Suprapubic skin (tissue), 4 donors: Measurements from ENCODE around the gene KRTAP9-1.
"Not testable (repeated sequence)": the region's sequence is repeated elsewhere in the genome, so short reads cannot be mapped to it uniquely, and the experiment has no call there.

ENCODE experiments used
- EP300 ChIP-seq: sonication (generic); formaldehyde crosslinking; IDR thresholded peaks from one replicate; pipeline ENCODE4 v1.6.1; 2017; ENCODE audit warnings: antibody characterized with exemption
- POLR2A ChIP-seq, 2 donors: fragments of 450-650 bp; IDR thresholded peaks; one replicate each; pipeline ENCODE4 v1.6.1; 2017; ENCODE audit warnings: antibody characterized with exemption in 2 of 2, mild to moderate bottlenecking in 2 of 2, moderate library complexity in 2 of 2
- POLR2AphosphoS5 ChIP-seq, 3 donors: sonication (generic); formaldehyde crosslinking; IDR thresholded peaks; one replicate each; pipeline ENCODE4 v1.6.1; 2017; ENCODE audit warnings: antibody characterized with exemption in 3 of 3
- TF ChIP-seq, protein P1 (sequence below), 2 donors: fragments of 200-600 bp in 1 of 2; fragments of 450-650 bp in 1 of 2; sonication (generic) in 1 of 2; IDR thresholded peaks; one replicate each; pipeline ENCODE4 v1.5.1; 2016 to 2019; ENCODE audit warnings: antibody characterized with exemption in 2 of 2, mild to moderate bottlenecking in 1 of 2, moderate library complexity in 1 of 2

DNA sequence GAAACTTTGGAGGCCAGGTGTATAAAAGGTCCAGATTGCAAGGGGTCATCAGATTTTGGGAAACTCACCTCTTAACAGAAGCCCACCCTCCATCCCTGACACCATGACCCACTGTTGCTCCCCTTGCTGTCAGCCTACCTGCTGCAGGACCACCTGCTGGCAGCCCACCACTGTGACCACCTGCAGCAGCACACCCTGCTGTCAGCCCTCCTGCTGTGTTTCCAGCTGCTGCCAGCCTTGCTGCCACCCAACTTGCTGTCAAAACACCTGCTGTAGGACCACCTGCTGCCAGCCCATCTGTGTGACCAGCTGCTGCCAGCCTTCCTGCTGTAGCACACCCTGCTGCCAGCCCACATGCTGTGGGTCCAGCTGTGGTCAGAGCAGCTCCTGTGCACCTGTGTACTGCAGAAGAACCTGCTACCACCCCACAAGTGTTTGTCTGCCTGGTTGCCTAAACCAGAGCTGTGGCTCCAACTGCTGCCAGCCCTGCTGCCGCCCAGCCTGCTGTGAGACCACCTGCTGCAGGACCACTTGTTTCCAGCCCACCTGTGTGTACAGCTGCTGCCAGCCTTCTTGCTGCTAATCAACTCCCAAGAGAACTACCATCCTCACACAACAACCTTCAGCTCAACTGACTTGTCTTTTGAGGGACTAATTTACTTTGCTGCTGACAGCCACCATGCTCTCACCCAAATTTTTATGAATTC lies 42.9 kb downstream of the KRTAP9-1 start, which contains the start of gene KRTAP9-3:
- not testable (repeated sequence) for TF ChIP-seq POLR2A (IDR thresholded peaks at IDR 0.05); EP300; POLR2AphosphoS5 (IDR thresholded peaks at IDR 0.05)
- TF ChIP-seq, protein P1, sequence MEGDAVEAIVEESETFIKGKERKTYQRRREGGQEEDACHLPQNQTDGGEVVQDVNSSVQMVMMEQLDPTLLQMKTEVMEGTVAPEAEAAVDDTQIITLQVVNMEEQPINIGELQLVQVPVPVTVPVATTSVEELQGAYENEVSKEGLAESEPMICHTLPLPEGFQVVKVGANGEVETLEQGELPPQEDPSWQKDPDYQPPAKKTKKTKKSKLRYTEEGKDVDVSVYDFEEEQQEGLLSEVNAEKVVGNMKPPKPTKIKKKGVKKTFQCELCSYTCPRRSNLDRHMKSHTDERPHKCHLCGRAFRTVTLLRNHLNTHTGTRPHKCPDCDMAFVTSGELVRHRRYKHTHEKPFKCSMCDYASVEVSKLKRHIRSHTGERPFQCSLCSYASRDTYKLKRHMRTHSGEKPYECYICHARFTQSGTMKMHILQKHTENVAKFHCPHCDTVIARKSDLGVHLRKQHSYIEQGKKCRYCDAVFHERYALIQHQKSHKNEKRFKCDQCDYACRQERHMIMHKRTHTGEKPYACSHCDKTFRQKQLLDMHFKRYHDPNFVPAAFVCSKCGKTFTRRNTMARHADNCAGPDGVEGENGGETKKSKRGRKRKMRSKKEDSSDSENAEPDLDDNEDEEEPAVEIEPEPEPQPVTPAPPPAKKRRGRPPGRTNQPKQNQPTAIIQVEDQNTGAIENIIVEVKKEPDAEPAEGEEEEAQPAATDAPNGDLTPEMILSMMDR (IDR thresholded peaks at IDR 0.05) = not testable (repeated sequence)
